GM19193 (cell line): ENCODE data around the gene COL2A1.

Source experiments
- POLR2A ChIP-seq: IDR thresholded peaks from 4 replicates; pipeline ENCODE4 v1.6.1; 2011; ENCODE audit not compliant: insufficient read depth, insufficient read length; ENCODE audit errors: extremely low read depth

Gene COL2A1

DNA sequence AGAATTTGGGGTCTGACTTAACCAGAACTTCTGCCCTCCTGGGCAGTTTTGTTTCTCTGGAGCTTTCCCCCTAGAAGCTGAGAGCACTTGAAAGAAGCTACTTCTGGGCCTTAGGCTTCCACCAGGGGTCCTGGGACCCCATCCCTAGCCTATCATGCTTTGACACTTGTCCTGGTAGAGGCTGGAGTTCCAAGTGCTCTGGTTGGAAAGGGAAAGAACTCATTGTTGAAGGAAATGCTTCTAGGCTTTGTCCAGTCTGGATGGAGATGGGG, 1.4 kb upstream of the COL2A1 start:
- TF ChIP-seq POLR2A, result no peak

DNA sequence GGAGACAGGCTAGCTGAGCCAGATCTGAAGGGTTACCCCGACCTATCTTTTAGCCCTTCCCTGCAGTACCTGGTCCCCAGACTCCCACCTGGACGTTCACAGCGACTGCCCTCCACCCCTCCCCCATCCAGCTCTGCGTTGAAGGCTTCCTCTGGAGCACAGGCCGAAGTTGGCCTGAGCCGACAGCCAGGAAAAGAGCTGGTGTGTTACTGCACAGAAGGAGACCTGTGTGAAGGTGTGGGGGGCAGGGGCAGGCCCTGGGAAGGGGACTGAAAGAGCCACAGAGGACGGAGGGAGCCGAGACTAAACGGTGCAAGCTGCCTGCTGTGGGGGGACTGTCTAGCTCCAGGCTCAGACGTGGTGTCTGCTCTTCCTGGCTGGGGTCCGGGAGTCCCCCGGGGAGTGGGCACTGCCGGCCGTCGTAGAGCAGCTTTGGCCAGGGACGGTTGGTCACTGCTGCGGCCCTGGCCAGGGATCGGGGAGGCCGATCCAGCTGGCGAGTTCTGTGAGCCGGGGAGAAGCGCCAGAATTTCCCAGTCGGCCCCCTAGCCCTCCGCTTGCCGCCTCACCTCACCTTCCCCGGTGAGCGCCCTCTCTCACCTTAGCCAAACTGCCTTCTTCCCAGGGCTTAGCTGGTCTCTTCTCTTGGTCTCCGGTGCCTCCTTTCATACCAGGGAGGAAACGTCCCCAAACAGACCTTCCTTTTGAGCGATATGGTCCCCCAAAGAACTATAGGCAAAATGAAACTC, 899 bp upstream of the COL2A1 start:
- no peak for TF ChIP-seq POLR2A

DNA sequence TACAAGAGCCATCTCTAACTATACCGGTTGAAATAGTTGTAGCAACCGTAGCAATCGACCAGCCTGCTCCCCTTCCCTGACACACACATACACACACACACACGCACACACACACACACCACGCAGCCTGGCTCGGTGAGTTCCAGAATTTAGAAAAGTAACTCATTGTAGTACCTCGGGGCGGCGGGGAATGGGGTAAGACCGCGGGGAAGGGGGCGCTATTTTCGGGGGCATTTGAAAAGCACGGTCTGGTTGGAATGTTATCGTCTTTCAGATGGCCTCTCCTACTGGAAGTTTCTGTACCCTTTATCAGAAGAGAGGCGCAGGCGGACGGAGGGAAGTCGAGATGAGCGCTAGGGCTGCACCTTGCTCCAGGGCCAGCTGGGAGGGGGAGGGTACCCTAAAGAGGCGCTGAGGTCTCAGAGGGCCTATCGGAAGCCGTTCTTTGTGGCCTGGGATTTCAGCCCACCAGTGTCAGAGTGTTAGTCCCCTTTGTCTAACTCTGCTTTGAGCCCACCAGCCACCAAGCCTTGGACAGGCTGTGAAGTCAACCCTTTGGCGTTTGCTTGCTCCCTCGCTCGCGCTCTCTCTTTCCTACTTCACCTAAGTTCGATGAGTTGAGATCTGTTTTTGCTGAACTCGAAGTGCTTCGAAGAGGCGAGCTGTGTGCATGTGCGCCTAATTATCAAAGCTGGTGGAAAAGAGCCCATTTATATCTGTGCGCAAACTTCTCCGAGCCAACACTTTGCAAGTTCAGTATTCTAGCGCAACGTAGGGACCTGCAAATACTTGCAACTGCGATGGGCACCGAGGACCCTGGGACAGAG, 837 bp downstream of the COL2A1 start:
- TF ChIP-seq POLR2A, result no peak

DNA sequence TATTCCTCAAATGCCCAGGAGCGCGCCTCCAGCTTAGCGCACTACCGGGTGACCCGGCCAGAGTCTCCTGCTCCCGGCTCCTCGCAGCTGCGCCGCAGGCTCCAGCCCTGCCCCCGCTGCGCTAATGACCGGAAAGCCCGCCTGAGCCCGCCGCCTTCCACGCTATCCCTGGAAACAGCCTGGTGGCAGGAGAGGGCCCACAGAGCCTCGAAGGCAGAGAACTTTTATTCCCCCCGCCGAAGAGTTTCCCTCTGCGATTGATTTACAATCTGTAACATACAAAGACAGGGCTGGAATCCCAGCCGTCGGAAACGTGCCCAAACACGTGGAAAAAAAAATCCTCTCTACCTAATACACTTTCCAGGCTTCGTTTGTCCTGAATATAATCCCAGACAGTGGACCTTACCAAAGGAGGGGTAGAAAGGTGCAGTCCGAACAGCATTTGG, 1.5 kb downstream of the COL2A1 start:
- TF ChIP-seq POLR2A, result no peak

GRCh38 chr12:48002414-48002730, 1.9 kb downstream of the COL2A1 start:
- no peak for TF ChIP-seq POLR2A

DNA sequence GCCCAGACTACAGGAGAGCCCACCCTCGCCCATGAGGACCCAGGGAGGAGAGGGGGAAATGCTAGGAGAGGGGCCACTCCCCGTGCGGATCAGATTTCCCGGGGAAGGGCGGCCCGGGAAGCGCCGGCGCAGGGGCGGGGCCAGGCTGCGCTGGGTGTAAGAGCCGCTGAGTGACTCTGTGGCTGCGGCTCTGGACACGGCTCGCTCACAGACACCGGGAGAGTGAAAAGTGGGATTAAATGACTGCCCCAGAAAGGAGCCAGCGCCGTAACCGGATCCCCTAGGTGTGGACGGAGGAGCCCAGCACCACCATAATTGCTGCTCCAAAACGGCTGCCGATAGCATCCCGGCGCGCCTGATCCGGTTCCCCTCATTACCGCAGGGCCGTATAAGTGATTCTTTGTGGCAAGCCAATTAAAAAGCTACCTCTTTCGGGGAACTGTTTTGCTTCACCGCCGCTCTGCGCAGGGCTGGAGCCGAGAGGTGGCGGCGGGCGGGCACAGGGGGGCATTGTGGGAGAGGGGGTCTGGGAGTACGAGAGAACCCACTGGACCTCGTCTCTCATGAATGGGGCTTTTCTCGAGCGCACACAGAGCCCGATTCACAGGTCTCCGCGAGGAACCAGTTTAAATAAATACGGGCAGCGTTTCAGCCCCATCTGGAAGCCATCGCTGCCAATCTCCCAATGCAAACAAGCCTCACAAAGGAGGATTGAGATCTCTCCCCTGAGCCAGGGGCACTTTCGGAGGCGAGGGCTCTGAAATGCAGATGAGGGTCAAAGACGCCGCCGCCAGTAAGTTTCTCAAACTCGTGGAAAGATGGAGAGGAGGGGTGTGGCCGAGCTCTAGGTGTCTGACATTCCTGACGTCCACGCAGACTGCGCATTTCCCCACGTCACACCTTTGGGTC, 2.5 kb downstream of the COL2A1 start:
- TF ChIP-seq POLR2A, result no peak

DNA sequence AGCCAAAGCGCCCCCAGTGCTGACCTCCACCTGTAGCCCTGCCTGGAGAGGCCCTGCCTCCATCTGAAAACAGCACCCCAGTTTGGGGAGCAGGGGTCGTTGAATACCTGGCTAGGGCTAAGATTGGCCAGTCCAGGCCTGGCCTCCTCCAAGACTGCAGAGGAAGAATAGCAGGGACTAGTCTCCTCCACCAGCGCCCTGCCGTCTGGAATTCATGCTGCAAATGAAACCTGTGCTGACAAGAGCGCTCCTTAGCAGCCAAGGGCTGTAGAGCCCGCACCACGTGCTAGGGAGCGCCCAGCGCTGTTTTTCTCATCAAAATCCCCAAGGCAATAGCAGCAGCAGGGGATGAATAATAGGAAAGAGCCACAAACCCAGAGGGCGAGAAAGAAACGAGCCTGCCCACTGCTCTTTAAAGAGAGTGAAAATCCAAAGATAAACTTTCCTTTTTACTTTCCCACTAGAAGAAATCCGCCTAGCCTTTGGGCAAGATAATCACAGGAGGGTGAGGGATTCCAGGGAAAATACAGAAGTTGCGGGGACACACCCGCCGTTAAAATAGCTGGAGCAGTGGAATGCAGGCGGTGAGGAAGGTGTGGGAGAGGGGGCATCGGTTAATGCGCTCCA, 3.3 kb downstream of the COL2A1 start:
- TF ChIP-seq POLR2A, result no peak

- TF ChIP-seq POLR2A, result no peak
These were observed 4.5 kb downstream of the COL2A1 start for GRCh38 chr12:47999816-48000215.

- no peak for TF ChIP-seq POLR2A
These were observed 7.0 kb downstream of the COL2A1 start for GRCh38 chr12:47997321-47997720.

GRCh38 chr12:47995981-47996401, 8.3 kb downstream of the COL2A1 start:
- no peak for TF ChIP-seq POLR2A

GRCh38 chr12:47993491-47993890, 10.8 kb downstream of the COL2A1 start:
- no peak for TF ChIP-seq POLR2A

- no peak for TF ChIP-seq POLR2A
These were observed 11.5 kb downstream of the COL2A1 start for GRCh38 chr12:47992776-47993175.

DNA sequence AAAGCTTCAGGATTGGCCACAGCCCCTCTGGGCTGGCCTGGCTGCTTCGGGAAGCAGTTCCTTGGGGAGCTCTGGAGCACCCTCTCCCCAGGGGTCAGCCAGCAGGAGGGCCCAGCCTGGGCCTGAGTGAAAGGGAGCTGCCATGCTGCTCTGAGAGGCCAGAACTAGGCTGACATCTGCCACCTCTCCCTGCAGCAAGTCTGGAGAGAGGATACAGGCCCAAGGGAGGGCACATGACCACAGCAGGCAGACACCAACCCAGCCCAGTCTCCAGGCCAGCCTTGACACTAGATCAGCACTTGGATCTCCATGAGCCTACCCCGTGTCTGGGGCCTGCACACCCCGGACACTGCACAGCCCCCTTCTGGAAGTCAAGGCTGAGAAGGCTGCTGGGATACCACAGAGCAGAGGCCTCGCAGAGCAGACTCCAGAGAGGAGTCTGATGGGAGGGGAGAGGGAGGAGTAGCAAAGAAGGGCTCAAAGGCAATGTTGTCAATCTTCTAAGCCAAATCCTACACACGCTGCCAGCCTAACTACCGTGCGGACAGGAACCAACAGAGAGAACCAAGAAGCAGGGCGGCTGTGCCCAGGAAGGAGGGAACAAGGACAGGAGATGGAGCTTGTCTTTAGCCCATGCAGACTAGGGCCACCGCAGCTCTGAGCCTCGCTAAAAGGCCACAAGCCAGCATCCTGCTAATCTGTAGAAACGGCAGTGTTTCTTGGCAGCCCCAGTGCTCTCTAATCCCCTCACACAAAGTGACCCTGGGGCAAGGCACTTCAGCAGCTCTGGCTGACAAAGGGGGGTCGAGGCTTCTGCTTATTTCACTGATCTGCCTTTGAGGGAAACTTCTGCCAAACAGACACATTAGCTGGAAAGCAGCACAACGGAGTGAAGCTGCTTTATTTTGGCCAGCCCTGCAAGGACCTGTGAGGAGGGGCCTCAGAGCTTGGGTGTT, 12.9 kb downstream of the COL2A1 start:
- no peak for TF ChIP-seq POLR2A

DNA sequence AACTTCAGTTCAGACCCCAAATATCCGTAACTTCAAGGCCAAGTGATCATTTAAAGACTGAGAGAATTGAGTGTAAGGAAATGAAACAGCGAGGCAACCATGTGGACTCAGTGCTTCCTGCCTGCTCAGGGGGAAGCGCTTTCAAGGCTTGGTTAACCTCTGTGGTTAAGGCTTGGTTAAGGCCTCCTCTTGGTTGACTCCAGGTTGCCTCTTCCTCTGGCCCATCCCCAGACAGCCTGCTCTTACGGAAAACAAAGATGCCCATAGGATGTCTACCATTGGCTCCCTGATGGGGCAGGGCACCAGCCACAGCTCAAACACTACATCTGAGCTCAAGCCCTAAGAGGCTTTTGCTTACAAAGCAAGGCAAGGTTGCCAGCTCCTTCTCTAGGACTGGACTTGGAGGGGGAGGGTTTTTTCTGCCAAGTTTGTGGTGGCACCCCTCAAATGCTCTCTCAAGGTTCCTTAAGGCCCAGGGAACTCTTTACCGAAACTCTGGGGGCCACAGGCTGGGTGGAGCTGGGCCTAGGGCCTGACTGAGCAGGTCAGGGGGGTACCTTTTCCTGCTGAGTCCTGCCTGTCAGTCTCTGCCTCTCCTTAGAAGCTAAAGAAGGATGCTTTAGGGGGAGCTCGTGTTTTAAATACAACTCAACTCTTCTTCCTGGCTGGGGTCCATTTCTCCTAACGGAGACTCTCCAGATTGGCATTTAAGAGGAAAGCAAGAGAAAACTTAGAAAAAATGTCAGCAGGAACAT, 13.7 kb downstream of the COL2A1 start:
- no peak for TF ChIP-seq POLR2A

DNA sequence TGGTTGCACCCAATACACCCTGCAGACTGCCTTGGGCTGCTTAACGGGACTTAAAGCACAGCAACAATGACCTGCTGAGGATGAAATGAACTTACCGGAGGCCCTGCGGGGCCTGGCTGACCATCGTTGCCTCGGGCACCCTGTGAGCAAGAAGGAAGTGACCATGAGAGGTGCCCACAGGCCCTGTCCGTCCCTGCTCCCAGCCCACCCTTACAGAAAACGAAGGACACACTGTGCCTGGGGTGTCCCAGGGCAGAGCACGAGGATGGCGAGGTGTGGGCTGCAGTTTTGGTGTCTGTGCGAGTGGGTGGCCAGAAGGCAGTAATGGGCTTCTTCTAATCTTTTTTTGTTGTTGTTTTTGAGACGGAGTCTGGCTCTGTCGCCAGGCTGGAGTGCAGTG, 14.6 kb downstream of the COL2A1 start:
- no peak for TF ChIP-seq POLR2A
